Fibroblast of pulmonary artery (primary cell): Measurements from ENCODE around the gene CYB5R3.

Experiments
- DNase-seq: peaks from one replicate; pipeline ENCODE4 v3.0.0-alpha.2; 2010; ENCODE audit warnings: low read depth
- H3K4me3 ChIP-seq: replicated peaks from 2 replicates; pipeline ENCODE4 v1.5.1; 2011; ENCODE audit warnings: low read depth, mild to moderate bottlenecking, control low read depth, low read length, moderate library complexity
- CTCF ChIP-seq: IDR thresholded peaks from 2 replicates; pipeline ENCODE4 v1.5.1; 2011; ENCODE audit warnings: mild to moderate bottlenecking, control low read depth, low read length, inconsistent platforms; ENCODE audit errors: missing control alignments

CYB5R3 gene

GRCh38 chr22:42614312-42615091 is 34.7 kb downstream of the CYB5R3 start, which contains the start of gene POLDIP3:
TSS of gene POLDIP3 (minus strand) at chr22:42614883. CDS start at chr22:42614857, 26 bp downstream.
- peak within 1 kb of the TSS; percentile 85 for H3K4me3 ChIP-seq
- no peak for TF ChIP-seq CTCF
- DNase-seq, result peak; percentile 99

DNA sequence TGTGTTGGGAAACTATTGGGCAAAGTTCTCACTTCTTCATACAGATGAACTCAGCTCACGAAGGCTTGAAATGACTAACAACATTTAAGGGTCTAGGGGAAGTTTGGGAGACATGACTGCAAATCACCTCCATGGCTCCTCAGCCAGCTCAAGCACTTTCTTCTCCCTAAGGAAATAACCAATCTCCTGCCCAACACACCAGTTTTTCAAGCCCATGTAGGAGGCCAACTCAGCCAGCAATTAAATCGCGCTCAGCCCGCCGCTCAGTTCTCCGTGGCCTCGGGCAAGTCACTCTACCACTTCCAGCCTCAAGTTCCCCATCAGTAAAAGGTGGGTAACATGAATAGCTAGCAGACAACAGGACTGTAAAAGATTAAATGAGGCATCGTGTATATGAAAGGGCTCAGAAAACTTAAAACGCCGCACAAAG is 35.3 kb downstream of the CYB5R3 start:
- peak overlapping the region; percentile 85 for H3K4me3 ChIP-seq
- no peak for TF ChIP-seq CTCF
- DNase-seq, result no peak

- no peak for DNase-seq
- no peak for TF ChIP-seq CTCF
- no peak overlapping the region for H3K4me3 ChIP-seq
Measured at GRCh38 chr22:42612336-42612735, 36.9 kb downstream of the CYB5R3 start.

DNA sequence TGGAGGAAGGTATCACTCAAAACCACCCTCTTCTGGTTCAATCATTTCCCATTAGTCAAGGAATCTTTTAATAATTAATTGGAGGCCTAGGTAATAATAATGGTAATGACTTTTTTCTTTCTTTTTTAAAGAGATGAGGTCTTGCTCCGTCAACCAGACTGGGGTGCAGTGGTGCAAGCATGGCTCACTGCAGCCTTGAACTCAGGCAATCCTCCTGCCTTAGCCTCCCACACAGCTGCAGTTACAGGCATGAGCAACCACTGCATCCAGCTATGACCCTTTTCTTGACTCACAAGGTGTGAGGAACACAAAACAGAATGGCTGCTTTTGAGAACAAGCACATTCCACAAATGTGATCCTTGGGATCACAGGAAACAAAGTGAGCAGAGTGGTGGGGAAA is 38.1 kb downstream of the CYB5R3 start:
- DNase-seq, result peak; percentile 28
- TF ChIP-seq CTCF, result no peak
- no peak overlapping the region for H3K4me3 ChIP-seq

DNA sequence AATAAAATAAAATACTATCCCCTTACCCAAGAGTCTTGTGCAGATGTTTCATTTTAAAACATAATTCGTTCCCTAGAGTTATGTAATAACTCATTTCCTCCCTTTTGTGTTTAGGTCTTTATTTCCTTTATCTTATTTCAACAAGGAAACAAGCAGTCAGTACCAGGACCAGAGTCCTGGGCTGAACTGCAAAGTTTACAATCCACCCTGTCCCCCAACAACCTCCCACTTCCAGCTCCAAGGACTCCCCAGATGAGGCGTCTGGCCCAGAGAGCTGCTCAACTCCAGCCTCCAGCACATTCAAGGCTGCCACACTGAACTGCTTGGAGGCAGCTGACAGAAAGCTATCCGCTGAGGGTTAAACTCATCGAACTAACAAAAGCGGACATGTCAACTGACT is 39.0 kb downstream of the CYB5R3 start:
- peak; percentile 53 for DNase-seq
- peak overlapping the region; percentile 7 for H3K4me3 ChIP-seq
- TF ChIP-seq CTCF, result no peak

DNA sequence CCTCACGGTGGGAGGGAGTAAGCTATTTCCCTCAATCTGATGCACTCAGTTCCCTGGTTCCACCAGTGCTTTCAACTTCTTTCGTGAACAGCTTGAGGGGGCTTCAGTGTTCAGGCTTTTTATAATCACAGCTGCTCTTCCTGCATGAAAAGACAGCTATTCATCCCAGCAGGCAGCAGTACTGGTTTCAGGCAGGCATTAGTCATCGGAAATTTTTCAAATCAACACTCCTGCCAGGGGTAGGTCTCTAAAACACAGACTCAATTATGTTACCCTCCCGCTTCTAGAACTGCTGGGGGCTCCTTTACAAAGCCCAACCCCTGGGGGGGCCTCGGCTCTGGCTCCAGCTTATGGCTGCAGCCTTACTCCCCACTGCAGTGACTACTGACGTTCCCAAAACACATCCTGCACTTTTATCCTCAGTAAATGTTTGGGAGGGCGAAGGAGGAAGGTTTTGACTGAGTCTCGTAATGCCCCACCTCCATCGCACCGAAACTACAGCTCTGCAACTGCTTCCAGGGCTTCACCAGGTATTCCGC is 40.3 kb downstream of the CYB5R3 start:
- DNase-seq, result peak; percentile 64
- H3K4me3 ChIP-seq, result peak overlapping the region; percentile 32
- no peak for TF ChIP-seq CTCF
